Stimulated activated CD8-positive, alpha-beta memory T cell treated with anti-CD3 and anti-CD28 coated beads, Interleukin-4, amount 100 ng/mL, for 1 hour (primary cell): Measurements from ENCODE around the gene AP2M1.
"Not testable (repeated sequence)": the region's sequence is repeated elsewhere in the genome, so short reads cannot be mapped to it uniquely, and the experiment has no call there.

Experiments
- DNase-seq, 2 donors: peaks; one replicate each; pipeline ENCODE4 v3.0.0-alpha.2; 2020; ENCODE audit warnings: low read depth in 2 of 2, low spot score in 1 of 2

AP2M1 gene

GRCh38 chr3:184156522-184156955 is 18.1 kb upstream of the AP2M1 start:
- no peak for DNase-seq

- no peak for DNase-seq
Measured at GRCh38 chr3:184157206-184157605, 17.4 kb upstream of the AP2M1 start.

- DNase-seq = no peak
Measured at GRCh38 chr3:184158404-184158803, 16.3 kb upstream of the AP2M1 start.

- DNase-seq = no peak
Measured at GRCh38 chr3:184160456-184160855, 14.2 kb upstream of the AP2M1 start.

GRCh38 chr3:184162571-184163070 is 12.0 kb upstream of the AP2M1 start:
- not testable (repeated sequence) for DNase-seq

- DNase-seq = no peak
Measured at GRCh38 chr3:184164648-184165330, 9.9 kb upstream of the AP2M1 start.

GRCh38 chr3:184165543-184165942 is 9.1 kb upstream of the AP2M1 start:
- DNase-seq = no peak

- no peak for DNase-seq
Measured at GRCh38 chr3:184166671-184167070, 8.0 kb upstream of the AP2M1 start.

- no peak for DNase-seq
Measured at GRCh38 chr3:184167786-184168185, 6.9 kb upstream of the AP2M1 start.

- DNase-seq = no peak
Measured at GRCh38 chr3:184168363-184169120, 6.1 kb upstream of the AP2M1 start.

- DNase-seq = no peak
Measured at GRCh38 chr3:184169896-184170875, 4.5 kb upstream of the AP2M1 start.

GRCh38 chr3:184171562-184171961 is 3.1 kb upstream of the AP2M1 start:
- no peak for DNase-seq

- no peak for DNase-seq
Measured at GRCh38 chr3:184172681-184173373, 1.8 kb upstream of the AP2M1 start.

- no peak for DNase-seq
Measured at GRCh38 chr3:184173374-184173722, 1.3 kb upstream of the AP2M1 start.

GRCh38 chr3:184174284-184174645 is 390 bp upstream of the AP2M1 start:
- DNase-seq = no peak

GRCh38 chr3:184175506-184175905 is 851 bp downstream of the AP2M1 start:
- DNase-seq = no peak

- DNase-seq = no peak
Measured at GRCh38 chr3:184175981-184176376, 1.3 kb downstream of the AP2M1 start.

- DNase-seq = no peak
Measured at GRCh38 chr3:184176377-184177330, 2.0 kb downstream of the AP2M1 start.

GRCh38 chr3:184177331-184177731 is 2.7 kb downstream of the AP2M1 start:
- no peak for DNase-seq
